ENCODE measurements around the gene CXCL12.

CXCL12 gene

GRCh38 chr10:44334091-44334490 lies 50.8 kb downstream of the CXCL12 start:
- no peak for ATAC-seq
- TF ChIP-seq ZFP30 (CRISPR knock-in tag; IDR thresholded peaks at IDR 0.05) (no peak), PATZ1 (CRISPR knock-in tag; IDR thresholded peaks at IDR 0.05; ENCODE audit: borderline replicate concordance) (no peak), BACH2 (CRISPR knock-in tag; IDR thresholded peaks at IDR 0.05; ENCODE audit: borderline replicate concordance) (no peak), POU6F1 (CRISPR knock-in tag; IDR thresholded peaks at IDR 0.05; ENCODE audit: borderline replicate concordance, low read depth) (no peak), CSDC2 (CRISPR knock-in tag; IDR thresholded peaks at IDR 0.05) (no peak), ISL1 (CRISPR knock-in tag; IDR thresholded peaks at IDR 0.05) (no peak), ZC3H10 (CRISPR knock-in tag; IDR thresholded peaks at IDR 0.05) (no peak), TSHZ2 (CRISPR knock-in tag; IDR thresholded peaks at IDR 0.05) (no peak), CSRNP3 (CRISPR knock-in tag; IDR thresholded peaks at IDR 0.05) (no peak), ZNF70 (CRISPR knock-in tag; IDR thresholded peaks at IDR 0.05) (no peak), RARB (CRISPR knock-in tag; IDR thresholded peaks at IDR 0.05) (no peak)

- no peak for TF ChIP-seq ZNF70 (CRISPR knock-in tag; IDR thresholded peaks at IDR 0.05)
- no peak for TF ChIP-seq OSR1 (CRISPR knock-in tag; IDR thresholded peaks at IDR 0.05)
- no peak for TF ChIP-seq CSDC2 (CRISPR knock-in tag; IDR thresholded peaks at IDR 0.05)
- TF ChIP-seq ZFP3 (CRISPR knock-in tag; IDR thresholded peaks at IDR 0.05) = no peak
- no peak for TF ChIP-seq PPARA (CRISPR knock-in tag; IDR thresholded peaks at IDR 0.05; ENCODE audit: borderline replicate concordance)
- no peak for TF ChIP-seq TCF4 (CRISPR knock-in tag; IDR thresholded peaks at IDR 0.05; ENCODE audit: borderline replicate concordance)
- no peak for TF ChIP-seq ZC3H10 (CRISPR knock-in tag; IDR thresholded peaks at IDR 0.05)
- TF ChIP-seq GLIS3 (CRISPR knock-in tag; IDR thresholded peaks at IDR 0.05) = no peak
- no peak for TF ChIP-seq POU6F1 (CRISPR knock-in tag; IDR thresholded peaks at IDR 0.05; ENCODE audit: borderline replicate concordance, low read depth)
- TF ChIP-seq RARB (CRISPR knock-in tag; IDR thresholded peaks at IDR 0.05) = no peak
- TF ChIP-seq PATZ1 (CRISPR knock-in tag; IDR thresholded peaks at IDR 0.05; ENCODE audit: borderline replicate concordance) = no peak
- no peak for TF ChIP-seq ZNF8 (CRISPR knock-in tag; IDR thresholded peaks at IDR 0.05)
- no peak for TF ChIP-seq TSHZ2 (CRISPR knock-in tag; IDR thresholded peaks at IDR 0.05)
- no peak for ATAC-seq
Measured at GRCh38 chr10:44333511-44333910, 51.4 kb downstream of the CXCL12 start.
